Gastroesophageal sphincter (tissue), 3 donors: ENCODE data around the gene SERPINF2.

Experiments
- EP300 ChIP-seq: sonication (generic); formaldehyde crosslinking; IDR thresholded peaks from one replicate; pipeline ENCODE4 v1.6.1; 2017; ENCODE audit warnings: antibody characterized with exemption, mild to moderate bottlenecking
- POLR2A ChIP-seq, 2 donors: fragments of 450-650 bp; IDR thresholded peaks; one replicate each; pipeline ENCODE4 v1.6.1; 2017; ENCODE audit warnings: antibody characterized with exemption in 2 of 2, mild to moderate bottlenecking in 2 of 2, moderate library complexity in 1 of 2
- POLR2AphosphoS5 ChIP-seq: sonication (generic); formaldehyde crosslinking; IDR thresholded peaks from one replicate; pipeline ENCODE4 v1.6.1; 2017; ENCODE audit warnings: antibody characterized with exemption
- TF ChIP-seq, protein P1 (sequence below), 4 experiments: fragments of 200-600 bp in 2 of 4; fragments of 450-650 bp in 2 of 4; sonication (generic) in 1 of 4; IDR thresholded peaks; one replicate each; pipeline ENCODE4 v1.5.1; 2017 to 2019; ENCODE audit warnings: antibody characterized with exemption in 4 of 4, mild to moderate bottlenecking in 2 of 4, moderate library complexity in 2 of 4

DNA sequence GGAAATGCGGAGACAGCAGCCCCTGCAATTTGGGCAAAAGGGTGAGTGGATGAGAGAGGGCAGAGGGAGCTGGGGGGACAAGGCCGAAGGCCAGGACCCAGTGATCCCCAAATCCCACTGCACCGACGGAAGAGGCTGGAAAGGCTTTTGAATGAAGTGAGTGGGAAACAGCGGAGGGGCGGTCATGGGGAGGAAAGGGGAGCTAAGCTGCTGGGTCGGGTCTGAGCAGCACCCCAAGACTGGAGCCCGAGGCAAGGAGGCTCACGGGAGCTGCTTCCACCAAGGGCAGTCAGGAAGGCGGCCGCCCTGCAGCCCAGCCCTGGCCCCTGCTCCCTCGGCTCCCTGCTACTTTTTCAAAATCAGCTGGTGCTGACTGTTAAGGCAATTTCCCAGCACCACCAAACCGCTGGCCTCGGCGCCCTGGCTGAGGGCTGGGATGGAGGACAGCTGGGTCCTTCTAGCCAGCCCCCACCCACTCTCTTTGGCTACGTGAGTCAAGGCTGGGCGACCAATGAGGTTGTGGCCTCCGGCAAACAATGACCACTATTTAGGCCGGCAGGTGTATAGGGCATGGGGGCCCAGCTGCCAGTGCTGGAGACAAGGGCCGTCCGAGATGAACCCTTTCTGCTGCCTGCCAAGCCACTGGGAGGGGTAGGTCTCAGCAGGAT is 19.7 kb downstream of the SERPINF2 start:
- TF ChIP-seq EP300 (no peak), POLR2A (IDR thresholded peaks at IDR 0.05) (no peak), POLR2AphosphoS5 (no peak)
- TF ChIP-seq, protein P1, sequence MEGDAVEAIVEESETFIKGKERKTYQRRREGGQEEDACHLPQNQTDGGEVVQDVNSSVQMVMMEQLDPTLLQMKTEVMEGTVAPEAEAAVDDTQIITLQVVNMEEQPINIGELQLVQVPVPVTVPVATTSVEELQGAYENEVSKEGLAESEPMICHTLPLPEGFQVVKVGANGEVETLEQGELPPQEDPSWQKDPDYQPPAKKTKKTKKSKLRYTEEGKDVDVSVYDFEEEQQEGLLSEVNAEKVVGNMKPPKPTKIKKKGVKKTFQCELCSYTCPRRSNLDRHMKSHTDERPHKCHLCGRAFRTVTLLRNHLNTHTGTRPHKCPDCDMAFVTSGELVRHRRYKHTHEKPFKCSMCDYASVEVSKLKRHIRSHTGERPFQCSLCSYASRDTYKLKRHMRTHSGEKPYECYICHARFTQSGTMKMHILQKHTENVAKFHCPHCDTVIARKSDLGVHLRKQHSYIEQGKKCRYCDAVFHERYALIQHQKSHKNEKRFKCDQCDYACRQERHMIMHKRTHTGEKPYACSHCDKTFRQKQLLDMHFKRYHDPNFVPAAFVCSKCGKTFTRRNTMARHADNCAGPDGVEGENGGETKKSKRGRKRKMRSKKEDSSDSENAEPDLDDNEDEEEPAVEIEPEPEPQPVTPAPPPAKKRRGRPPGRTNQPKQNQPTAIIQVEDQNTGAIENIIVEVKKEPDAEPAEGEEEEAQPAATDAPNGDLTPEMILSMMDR (IDR thresholded peaks at IDR 0.05) = no peak
